ENCODE results near the gene ITK. TPM values are rescaled to one million over a fixed set of nuclear protein-coding genes. Genes with fewer than 3 reads are reported as not detected.

Gene ITK
- total and polyA plus RNA-seq, 2 donors (not counting 1 experiment from before 2014, with no cell fraction given) = 0.75 to 1.1 TPM

DNA sequence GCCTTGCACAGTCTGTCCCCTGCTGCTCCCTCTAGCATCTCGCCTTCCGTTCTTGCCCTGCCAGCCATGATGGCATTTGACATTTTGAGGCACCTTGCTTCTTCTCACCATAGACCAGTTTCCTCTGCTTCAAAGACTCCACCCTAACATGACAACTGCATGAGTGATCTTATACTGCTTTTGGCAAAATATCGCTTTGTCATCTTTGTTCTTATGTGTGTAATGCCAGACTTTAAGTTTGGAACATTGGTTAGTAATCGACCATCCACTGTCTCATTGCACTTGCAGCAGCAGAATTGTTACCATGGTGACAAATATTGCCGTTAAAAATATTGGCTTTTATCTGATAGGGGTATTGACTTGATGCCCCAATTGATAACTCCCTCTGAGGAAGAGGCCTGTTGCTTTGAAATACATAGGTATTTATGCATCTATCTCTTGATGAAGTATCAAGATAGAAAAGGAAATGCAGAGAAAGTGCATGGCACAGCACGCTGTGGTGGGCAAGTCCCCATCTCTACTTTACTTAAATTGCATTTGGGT is 21.4 kb upstream of the ITK start:
- Histone ChIP-seq H3K9me3 (ENCODE audit: control extremely low read depth in 1 of 3, control insufficient read depth in 2 of 3, insufficient read depth in 1 of 3, low read length in 2 of 3) (no peaks in the 10 kb centered on the region), H3K27me3 (replicated peaks in 1 of 4; ENCODE audit: control extremely low read depth in 1 of 4, control insufficient read depth in 3 of 4, insufficient read depth in 4 of 4, low read length in 3 of 4) (no peaks in the 10 kb centered on the region), H3K36me3 (replicated peaks in 1 of 2; ENCODE audit: control extremely low read depth in 1 of 2, control insufficient read depth in 1 of 2, extremely low read depth in 1 of 2, insufficient read depth in 2 of 2, low read length in 1 of 2) (no peaks in the 10 kb centered on the region), H3K9ac (ENCODE audit: low read length) (no peak overlapping the region), H3K27ac (ENCODE audit: low read length in 2 of 2) (no peak overlapping the region), H4K20me1 (ENCODE audit: control insufficient read depth, insufficient read depth, low read length, poor library complexity, severe bottlenecking) (no peaks in the 10 kb centered on the region), H3K79me2 (ENCODE audit: control insufficient read depth, insufficient read depth, low read length) (no peaks in the 10 kb centered on the region), H3K4me2 (replicated peaks; ENCODE audit: low read depth, low read length, poor library complexity, severe bottlenecking) (no peak overlapping the region), H2AFZ (ENCODE audit: insufficient read depth, low read depth, low read length, poor library complexity, severe bottlenecking) (no peak overlapping the region), H3K4me1 (ENCODE audit: control insufficient read depth in 2 of 2, insufficient read depth in 2 of 2, low read length in 2 of 2) (no peaks in the 10 kb centered on the region), H3K4me3 (ENCODE audit: control extremely low read depth in 1 of 5, extremely low read depth in 1 of 5, insufficient read depth in 1 of 5, low read depth in 2 of 5, low read length in 4 of 5) (no peak overlapping the region)
- CTCF ChIA-PET = interaction anchor here (1.2 kb wide), 1 partner anchor 10 kb away, joined by 4 read pairs; no protein-coding TSS in a partner anchor
- TF ChIP-seq CTCF (IDR thresholded peaks at IDR 0.05) (no peak), EZH2 (IDR thresholded peaks at IDR 0.05; ENCODE audit: borderline replicate concordance, insufficient read depth, low read depth, low read length, poor library complexity, severe bottlenecking) (no peak)
- no peaks in the 10 kb centered on the region for H3K27me3 Mint-ChIP-seq
- intact Hi-C loops (cut with micrococcal nuclease) = loop anchor here (10.0 kb wide), 1 partner anchor 46 kb away; no protein-coding TSS in a partner anchor
- H3K4me3 Mint-ChIP-seq = no peak overlapping the region
- H3K27ac Mint-ChIP-seq = no peak overlapping the region
- DNase-seq (no peak), ATAC-seq (ENCODE audit: low read depth) (no peak)
- no peaks in the 10 kb centered on the region for H3K4me1 Mint-ChIP-seq
- H3K9me3 Mint-ChIP-seq (ENCODE audit: insufficient read depth) = no peaks in the 10 kb centered on the region
- POLR2A ChIA-PET = no interaction called here
- WGBS (ENCODE audit: insufficient coverage) = 97% methylated on average over 5 of the region's 6 CpGs

- Histone ChIP-seq H3K79me2 (ENCODE audit: control insufficient read depth, insufficient read depth, low read length) (no peaks in the 10 kb centered on the region), H2AFZ (ENCODE audit: insufficient read depth, low read depth, low read length, poor library complexity, severe bottlenecking) (no peak overlapping the region), H3K4me2 (replicated peaks; ENCODE audit: low read depth, low read length, poor library complexity, severe bottlenecking) (no peak overlapping the region), H3K27ac (ENCODE audit: low read length in 2 of 2) (no peak overlapping the region), H3K36me3 (replicated peaks in 1 of 2; ENCODE audit: control extremely low read depth in 1 of 2, control insufficient read depth in 1 of 2, extremely low read depth in 1 of 2, insufficient read depth in 2 of 2, low read length in 1 of 2) (no peaks in the 10 kb centered on the region), H3K9ac (ENCODE audit: low read length) (no peak overlapping the region), H3K4me3 (ENCODE audit: control extremely low read depth in 1 of 5, extremely low read depth in 1 of 5, insufficient read depth in 1 of 5, low read depth in 2 of 5, low read length in 4 of 5) (no peak overlapping the region), H4K20me1 (ENCODE audit: control insufficient read depth, insufficient read depth, low read length, poor library complexity, severe bottlenecking) (no peaks in the 10 kb centered on the region), H3K9me3 (ENCODE audit: control extremely low read depth in 1 of 3, control insufficient read depth in 2 of 3, insufficient read depth in 1 of 3, low read length in 2 of 3) (no peaks in the 10 kb centered on the region), H3K4me1 (ENCODE audit: control insufficient read depth in 2 of 2, insufficient read depth in 2 of 2, low read length in 2 of 2) (no peaks in the 10 kb centered on the region), H3K27me3 (replicated peaks in 1 of 4; ENCODE audit: control extremely low read depth in 1 of 4, control insufficient read depth in 3 of 4, insufficient read depth in 4 of 4, low read length in 3 of 4) (no peaks in the 10 kb centered on the region)
- ATAC-seq (ENCODE audit: low read depth) (no peak), DNase-seq (no peak)
- ChIA-PET POLR2A (no interaction called here), CTCF (no interaction called here)
- WGBS (ENCODE audit: insufficient coverage) = 88% methylated on average over 4 of the region's 4 CpGs
- Mint-ChIP-seq H3K4me1 (no peaks in the 10 kb centered on the region), H3K9me3 (ENCODE audit: insufficient read depth) (no peaks in the 10 kb centered on the region), H3K4me3 (no peak overlapping the region), H3K27me3 (no peaks in the 10 kb centered on the region), H3K27ac (no peak overlapping the region)
- TF ChIP-seq CTCF (IDR thresholded peaks at IDR 0.05) (no peak), EZH2 (IDR thresholded peaks at IDR 0.05; ENCODE audit: borderline replicate concordance, insufficient read depth, low read depth, low read length, poor library complexity, severe bottlenecking) (no peak)
- intact Hi-C loops (cut with micrococcal nuclease) = no loop called here
Measured at GRCh38 chr5:157160001-157160400, 20.6 kb upstream of the ITK start.

Data from B cell (primary cell).